GM12878 (cell line): ENCODE results near the gene ALDOB. TPM values are rescaled to one million over a fixed set of nuclear protein-coding genes. Genes with fewer than 3 reads are reported as not detected.

Source experiments
- ATAC-seq: fragments of 200-7000 bp; cut with Tn5 transposase; 3 replicates; pipeline ENCODE4 v1.9.1; 2020; ENCODE audit warnings: mild to moderate bottlenecking, moderate library complexity
- BruUV-seq: library from RNA; stranded (reverse); fragments of 400-500 nt; replicated peaks from 2 replicates; lab custom pipeline; 2021; lab: Mats Ljungman, UMichigan
- CTCF ChIA-PET: fragments of 300-600 bp; sonication (Branson Sonifier 250); formaldehyde crosslinking; extraction: SDS; loops from one replicate; lab custom pipeline; 2021; ENCODE audit warnings: inconsistent platforms; lab: Yijun Ruan, JAX
- POLR2A ChIA-PET: fragments of 350-600 bp; formaldehyde crosslinking; extraction: SDS; loops from one replicate; lab custom pipeline; 2021; ENCODE audit warnings: inconsistent platforms; lab: Charles Lee
- RAD21 ChIA-PET: fragments of 300-600 bp; sonication (Branson Sonifier 250); formaldehyde crosslinking; loops from one replicate; lab custom pipeline; 2023; ENCODE audit warnings: antibody characterized with exemption; ENCODE audit not compliant: unreplicated experiment; lab: Charles Lee
- SMC1A ChIA-PET: fragments of 300-600 bp; sonication (Branson Sonifier 250); formaldehyde crosslinking; loops from one replicate; lab custom pipeline; 2023; ENCODE audit not compliant: unreplicated experiment, uncharacterized antibody; lab: Charles Lee
- DNase-seq: peaks from one replicate; pipeline ENCODE4 v3.0.0-alpha.2; 2011; ENCODE audit warnings: low read depth, low spot score
- FAIRE-seq: peaks from 3 replicates; lab custom pipeline; 2011; peaks lifted over from hg19 to GRCh38; lab: Jason Lieb, UNC
- H2AFZ ChIP-seq: 2 replicates; pipeline ENCODE4 v1.6.0; 2011; ENCODE audit warnings: low read depth, low read length, control low read depth; ENCODE audit not compliant: control insufficient read depth
- H3K27ac ChIP-seq: 2 replicates; pipeline ENCODE4 v1.5.1; 2011; ENCODE audit warnings: control low read depth; ENCODE audit not compliant: control insufficient read depth, insufficient read depth
- H3K27me3 ChIP-seq, 2 experiments: replicated peaks in 1 of 2; 2 replicates each; pipeline versions ENCODE4 v1.6.0 to v1.6.1; 2011; ENCODE audit warnings: low read length in 1 of 2; ENCODE audit not compliant: control insufficient read depth in 2 of 2, insufficient read depth in 2 of 2
- H3K36me3 ChIP-seq, 2 experiments: 2 replicates each; pipeline ENCODE4 v1.5.1; 2011; ENCODE audit warnings: low read length in 1 of 2; ENCODE audit not compliant: control insufficient read depth in 2 of 2, insufficient read depth in 2 of 2
- H3K4me1 ChIP-seq: 2 replicates; pipeline ENCODE4 v1.6.1; 2011; ENCODE audit warnings: mild to moderate bottlenecking, low read length, moderate library complexity, mixed read lengths; ENCODE audit not compliant: control insufficient read depth, insufficient read depth
- H3K4me2 ChIP-seq: 2 replicates; pipeline ENCODE4 v1.6.0; 2011; ENCODE audit warnings: control low read depth; ENCODE audit not compliant: control insufficient read depth, insufficient read depth
- H3K4me3 ChIP-seq: fragments of 200-600 bp; sonication (generic); 2 replicates; pipeline ENCODE4 v1.5.1; 2016
- H3K79me2 ChIP-seq: 2 replicates; pipeline ENCODE4 v1.6.0; 2011; ENCODE audit warnings: low read length; ENCODE audit not compliant: control insufficient read depth, insufficient read depth
- H3K9ac ChIP-seq: 2 replicates; pipeline ENCODE4 v1.8.0; 2011; ENCODE audit warnings: low read length, control low read depth, mixed read lengths; ENCODE audit not compliant: control insufficient read depth, insufficient read depth
- H3K9me3 ChIP-seq: replicated peaks from 3 replicates; pipeline ENCODE4 v1.5.1; 2011; ENCODE audit warnings: mild to moderate bottlenecking, low read length; ENCODE audit not compliant: control insufficient read depth, insufficient read depth
- H4K20me1 ChIP-seq: 2 replicates; pipeline ENCODE4 v1.6.0; 2011; ENCODE audit not compliant: control insufficient read depth, insufficient read depth
- CHD2 ChIP-seq: IDR thresholded peaks from 2 replicates; pipeline ENCODE4 v1.6.1; 2011; ENCODE audit warnings: low read depth, low read length, improper control_type of control experiment, borderline replicate concordance
- IRF4 ChIP-seq: IDR thresholded peaks from 2 replicates; pipeline ENCODE4 v1.6.1; 2011; ENCODE audit warnings: low read depth, low read length
- MAX ChIP-seq: IDR thresholded peaks from 2 replicates; pipeline ENCODE4 v1.6.1; 2012; ENCODE audit warnings: low read depth, low read length, improper control_type of control experiment
- NFYB ChIP-seq: IDR thresholded peaks from 2 replicates; pipeline ENCODE4 v1.6.1; 2011; ENCODE audit warnings: low read depth, mild to moderate bottlenecking, low read length, improper control_type of control experiment, moderate library complexity; ENCODE audit not compliant: insufficient read depth
- NR2F1 ChIP-seq: fragments of 450-650 bp; conservative IDR thresholded peaks from 2 replicates; pipeline ENCODE4 v1.6.1; 2017; ENCODE audit warnings: mild to moderate bottlenecking
- ZNF217 ChIP-seq: fragments of 450-650 bp; IDR thresholded peaks from 2 replicates; pipeline ENCODE4 v1.6.1; 2017; ENCODE audit warnings: antibody characterized with exemption, mild to moderate bottlenecking
- ZNF622 ChIP-seq: fragments of 450-650 bp; IDR thresholded peaks from 2 replicates; pipeline ENCODE4 v1.6.1; 2017; ENCODE audit warnings: mild to moderate bottlenecking, inconsistent platforms
- WGBS: methylation state at CpG from one replicate; pipeline ENCODE4 v1.1.6; 2016; ENCODE audit warnings: low lambda C conversion rate; ENCODE audit not compliant: insufficient replicate concordance, insufficient coverage; ENCODE audit errors: missing lambda C conversion rate; 5-methylcytosine and 5-hydroxymethylcytosine counted together
- in situ Hi-C: fragments of 300-500 bp; cut with MboI; formaldehyde crosslinking; loops from 9 replicates; pipeline ENCODE4 v1.14.3; 2018; ENCODE audit warnings: mixed read lengths
- intact Hi-C: fragments of 100-400 bp; cut with micrococcal nuclease; formaldehyde crosslinking; loops from one replicate; pipeline ENCODE4 v1.14.2; 2022; ENCODE audit not compliant: unreplicated experiment
- polyA plus RNA-seq, 11 experiments: library from polyadenylated mRNA; depleted of rRNA in 4 of 11; unstranded in 6 of 11; stranded (reverse) in 5 of 11; fragments of >200 nt; fragmentation: Nextera tagmentation in 4 of 11; fragmentation: Illumina TruSeq in 1 of 11; extraction: Ambion mirVana in 4 of 11; extraction: Trizol in 1 of 11; gene quantifications; 1 replicate in 1 of 11; 2 replicates in 10 of 11; pipeline versions ENCODE4 v1.2.1 to v1.2.3, GENCODE V29; 2011 to 2016; ENCODE audit warnings: inconsistent platforms in 2 of 11, missing spikeins in 2 of 11, low read depth in 1 of 11
- total RNA-seq, 4 experiments: library from RNA; depleted of rRNA in 3 of 4; stranded (reverse); fragments of >200 nt in 3 of 4; fragmentation: Illumina TruSeq in 1 of 4; extraction: Trizol in 1 of 4; gene quantifications; 2 replicates each; pipeline versions ENCODE4 v1.2.1 to v1.2.3, GENCODE V29; 2013 to 2021
- TF ChIP-seq, protein P1 (sequence below): IDR thresholded peaks from 2 replicates; pipeline ENCODE4 v1.6.1; 2012; ENCODE audit warnings: low read depth, low read length, improper control_type of control experiment

ALDOB gene
- total and polyA plus RNA-seq, 10 of the 15 experiments (the other 5 are each of a cell fraction or from before 2014, with no cell fraction given), result 0.03 to 0.82 (median 0.04) TPM; not detected in 7

GRCh38 chr9:101448680-101449070, 13.1 kb upstream of the ALDOB start:
- no TSS peak for BruUV-seq
- no peak for FAIRE-seq
- no peak overlapping the region for H3K4me2 ChIP-seq
- DNase-seq, result no peak
- intact Hi-C loops (loop anchor here (5.0 kb wide), 1 partner anchor 51 kb away; the partner anchor contains the start of genes MRPL50 and ZNF189), in situ Hi-C loops (no loop called here)
- H3K27me3 ChIP-seq, result peaks cover 0 to 3% of the 10 kb centered on the region in 2 experiments; a peak in 2 of 4 replicates
- no peaks in the 10 kb centered on the region for H3K36me3 ChIP-seq
- ChIA-PET RAD21 (interaction anchor here (1.0 to 2.2 kb wide), 6 partner anchors 10 to 119 kb away, joined by 3 to 13 read pairs (median 6); partner anchors contain the start of genes MRPL50 and ZNF189), CTCF (interaction anchor here (0.7 to 2.6 kb wide), 22 partner anchors 10 to 150 kb away, joined by 3 to 25 read pairs (median 6); partner anchors contain the start of gene RNF20), POLR2A (interaction anchor here (0.6 to 0.8 kb wide), 2 partner anchors 19 to 117 kb away, joined by 3 to 4 read pairs; no protein-coding TSS in a partner anchor), SMC1A (interaction anchor here (0.6 to 1.3 kb wide), 6 partner anchors 11 to 60 kb away, joined by 3 to 5 read pairs (median 3); no protein-coding TSS in a partner anchor)
- H2AFZ ChIP-seq, result no peak overlapping the region
- H3K9me3 ChIP-seq, result no peaks in the 10 kb centered on the region; the same call in 2 of the 3 replicates
- H3K9ac ChIP-seq, result no peak overlapping the region
- no peak overlapping the region for H3K4me3 ChIP-seq
- H3K79me2 ChIP-seq, result no peaks in the 10 kb centered on the region
- no peak overlapping the region for H3K27ac ChIP-seq
- no peak for TF ChIP-seq MAX
- no peak for TF ChIP-seq IRF4
- no peak for TF ChIP-seq ZNF217
- TF ChIP-seq NFYB, result no peak
- TF ChIP-seq CHD2, result no peak
- TF ChIP-seq ZNF622, result no peak
- TF ChIP-seq, protein P1, sequence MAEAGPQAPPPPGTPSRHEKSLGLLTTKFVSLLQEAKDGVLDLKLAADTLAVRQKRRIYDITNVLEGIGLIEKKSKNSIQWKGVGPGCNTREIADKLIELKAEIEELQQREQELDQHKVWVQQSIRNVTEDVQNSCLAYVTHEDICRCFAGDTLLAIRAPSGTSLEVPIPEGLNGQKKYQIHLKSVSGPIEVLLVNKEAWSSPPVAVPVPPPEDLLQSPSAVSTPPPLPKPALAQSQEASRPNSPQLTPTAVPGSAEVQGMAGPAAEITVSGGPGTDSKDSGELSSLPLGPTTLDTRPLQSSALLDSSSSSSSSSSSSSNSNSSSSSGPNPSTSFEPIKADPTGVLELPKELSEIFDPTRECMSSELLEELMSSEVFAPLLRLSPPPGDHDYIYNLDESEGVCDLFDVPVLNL, result no peak
- TF ChIP-seq NR2F1, result no peak
- 39% methylated on average over 4 of the region's 4 CpGs for WGBS
- no peak for ATAC-seq
- no peaks in the 10 kb centered on the region for H3K4me1 ChIP-seq
- no peaks in the 10 kb centered on the region for H4K20me1 ChIP-seq
